Measurements from ENCODE around the gene TRDN.
"Not testable (repeated sequence)": the region's sequence is repeated elsewhere in the genome, so short reads cannot be mapped to it uniquely, and the experiment has no call there.

Gene TRDN

DNA sequence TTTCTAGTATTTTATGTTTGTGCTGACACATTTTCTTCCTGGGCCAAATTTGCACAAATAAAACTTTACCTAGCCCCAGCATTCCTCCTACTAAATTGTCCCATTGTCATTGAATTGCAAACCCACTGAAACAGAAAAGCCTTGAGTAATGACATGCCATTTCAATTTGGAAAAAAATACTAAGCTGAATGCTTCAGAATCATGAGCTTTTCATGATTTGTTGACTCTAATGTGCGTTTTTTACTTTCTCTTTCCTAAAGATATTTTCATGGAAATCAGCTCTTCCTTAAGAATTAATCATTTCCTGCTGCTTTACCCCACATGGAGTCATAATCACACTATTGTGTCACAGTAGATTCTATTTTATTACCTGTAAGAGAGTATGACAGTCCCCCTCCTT, 47.4 kb downstream of the TRDN start:
- TF ChIP-seq, protein P1, sequence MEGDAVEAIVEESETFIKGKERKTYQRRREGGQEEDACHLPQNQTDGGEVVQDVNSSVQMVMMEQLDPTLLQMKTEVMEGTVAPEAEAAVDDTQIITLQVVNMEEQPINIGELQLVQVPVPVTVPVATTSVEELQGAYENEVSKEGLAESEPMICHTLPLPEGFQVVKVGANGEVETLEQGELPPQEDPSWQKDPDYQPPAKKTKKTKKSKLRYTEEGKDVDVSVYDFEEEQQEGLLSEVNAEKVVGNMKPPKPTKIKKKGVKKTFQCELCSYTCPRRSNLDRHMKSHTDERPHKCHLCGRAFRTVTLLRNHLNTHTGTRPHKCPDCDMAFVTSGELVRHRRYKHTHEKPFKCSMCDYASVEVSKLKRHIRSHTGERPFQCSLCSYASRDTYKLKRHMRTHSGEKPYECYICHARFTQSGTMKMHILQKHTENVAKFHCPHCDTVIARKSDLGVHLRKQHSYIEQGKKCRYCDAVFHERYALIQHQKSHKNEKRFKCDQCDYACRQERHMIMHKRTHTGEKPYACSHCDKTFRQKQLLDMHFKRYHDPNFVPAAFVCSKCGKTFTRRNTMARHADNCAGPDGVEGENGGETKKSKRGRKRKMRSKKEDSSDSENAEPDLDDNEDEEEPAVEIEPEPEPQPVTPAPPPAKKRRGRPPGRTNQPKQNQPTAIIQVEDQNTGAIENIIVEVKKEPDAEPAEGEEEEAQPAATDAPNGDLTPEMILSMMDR (IDR thresholded peaks at IDR 0.05; ENCODE audit: insufficient read depth, low read depth, low read length, missing control alignments): no peak
- no peak for DNase-seq (ENCODE audit: low read depth)
- H3K4me3 ChIP-seq (ENCODE audit: low read length): no peak overlapping the region

DNA sequence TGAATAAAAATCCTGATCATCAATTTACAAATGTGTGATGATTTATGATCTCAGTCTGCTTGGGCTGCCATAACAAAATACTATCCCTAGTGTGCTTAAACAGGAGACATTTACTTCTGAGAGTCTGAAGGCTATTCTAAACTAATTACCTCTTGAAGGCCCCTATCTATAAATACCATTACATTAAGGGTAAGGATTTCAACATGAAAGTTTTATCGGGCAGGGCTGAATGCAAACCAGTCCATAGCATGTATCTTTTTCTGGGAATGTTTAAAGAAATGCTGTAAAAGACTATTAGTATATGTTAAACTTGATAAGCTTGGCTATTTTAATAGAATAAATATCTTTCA, 48.2 kb downstream of the TRDN start:
- no peak overlapping the region for H3K4me3 ChIP-seq (ENCODE audit: low read length)
- TF ChIP-seq, protein P1 (IDR thresholded peaks at IDR 0.05; ENCODE audit: insufficient read depth, low read depth, low read length, missing control alignments): no peak
- no peak for DNase-seq (ENCODE audit: low read depth)

DNA sequence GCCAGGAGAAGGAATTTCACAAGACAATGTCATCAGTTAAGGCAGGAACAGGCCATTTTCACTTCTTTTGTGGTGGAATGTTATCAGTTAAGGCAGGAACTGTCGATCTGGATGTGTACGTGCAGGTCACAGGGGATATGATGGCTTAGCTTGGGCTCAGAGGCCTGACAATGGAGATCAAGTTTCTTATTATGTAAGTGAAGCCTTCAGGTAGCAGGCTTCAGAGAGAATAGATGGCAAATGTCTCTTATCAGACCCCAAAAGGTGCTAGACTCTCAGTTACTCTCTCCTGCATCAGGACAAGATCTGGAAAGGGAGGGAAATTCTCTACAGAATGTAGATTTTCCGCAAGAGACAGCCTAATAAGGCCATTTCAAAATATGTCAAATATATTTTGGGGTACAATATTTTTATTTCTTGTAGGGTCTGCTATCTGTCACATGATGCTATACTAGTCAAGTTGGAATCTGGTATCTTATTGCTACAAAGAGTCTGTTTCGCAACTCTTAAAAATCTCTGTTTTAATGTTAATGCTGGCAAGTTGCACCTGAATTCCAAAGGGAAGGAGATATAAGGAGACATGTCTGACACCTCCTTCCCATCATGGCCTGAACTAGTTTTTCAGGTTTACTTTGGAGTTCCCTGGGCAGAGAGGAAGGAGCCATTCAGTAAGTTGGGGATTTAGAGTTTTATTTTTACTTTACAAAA, 48.8 kb downstream of the TRDN start:
- TF ChIP-seq, protein P1 (IDR thresholded peaks at IDR 0.05; ENCODE audit: insufficient read depth, low read depth, low read length, missing control alignments): no peak
- H3K4me3 ChIP-seq (ENCODE audit: low read length): no peak overlapping the region
- DNase-seq (ENCODE audit: low read depth): peak; percentile 34

DNA sequence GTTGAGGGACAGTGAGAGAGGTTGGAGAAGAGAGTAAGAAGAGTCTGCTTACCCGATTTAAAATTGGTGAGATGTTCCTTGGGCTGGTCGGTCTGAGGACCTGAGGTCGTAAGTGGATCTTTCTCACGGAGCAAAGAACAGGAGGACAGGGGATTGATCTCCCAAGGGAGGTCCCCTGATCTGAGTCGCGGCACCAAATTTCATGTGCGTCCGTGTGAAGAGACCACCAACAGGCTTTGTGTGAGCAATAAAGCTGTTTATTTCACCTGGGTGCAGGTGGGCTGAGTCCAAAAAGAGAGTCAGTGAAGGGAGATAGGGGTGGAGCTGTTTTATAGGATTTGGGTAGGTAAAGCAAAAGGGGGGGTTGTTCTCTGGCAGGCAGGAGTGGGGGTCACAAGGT, 49.3 kb downstream of the TRDN start:
- DNase-seq (ENCODE audit: low read depth); H3K4me3 ChIP-seq (ENCODE audit: low read length): not testable (repeated sequence)

DNA sequence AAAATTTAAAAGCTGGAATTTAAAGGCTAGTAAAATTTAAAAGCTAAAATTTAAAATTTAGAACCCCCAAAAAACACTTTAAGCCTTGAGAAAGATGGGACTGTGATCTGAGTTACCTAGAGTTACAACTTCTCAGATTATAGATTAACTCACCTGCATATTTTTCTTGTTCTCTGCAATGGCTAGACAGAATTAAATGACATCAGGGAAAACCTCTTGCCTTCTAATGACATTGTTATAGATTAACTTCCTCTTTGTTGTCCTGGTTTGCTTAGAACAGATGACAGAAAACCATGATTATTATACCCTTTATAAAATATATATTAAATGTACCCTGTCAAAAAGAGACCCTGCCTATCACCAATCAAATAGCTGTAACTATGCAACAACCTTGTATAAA, 56.4 kb downstream of the TRDN start:
- no peak overlapping the region for H3K4me3 ChIP-seq (ENCODE audit: low read length)
- no peak for DNase-seq (ENCODE audit: low read depth)
- TF ChIP-seq, protein P1 (IDR thresholded peaks at IDR 0.05; ENCODE audit: insufficient read depth, low read depth, low read length, missing control alignments): no peak

DNA sequence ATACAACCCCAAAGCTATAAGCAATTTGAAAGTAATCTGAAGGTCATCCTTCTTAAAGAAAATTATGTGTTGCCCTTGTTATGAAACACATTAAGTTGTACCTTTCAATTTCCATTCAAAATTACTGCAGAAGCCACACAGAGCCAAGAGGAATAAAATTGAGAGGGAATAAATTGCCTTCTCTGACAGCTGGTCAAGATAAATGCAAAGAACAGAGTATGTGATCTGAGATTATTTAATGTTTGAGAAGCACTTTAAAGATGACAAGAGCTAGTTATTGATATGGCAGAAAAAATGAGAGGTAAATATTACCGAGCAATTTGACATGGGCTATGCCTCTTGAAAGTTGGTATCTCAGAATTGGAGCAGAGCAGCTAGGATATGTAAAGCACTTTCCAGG, 61.6 kb downstream of the TRDN start:
- DNase-seq (ENCODE audit: low read depth): no peak
- no peak overlapping the region for H3K4me3 ChIP-seq (ENCODE audit: low read length)
- TF ChIP-seq, protein P1 (IDR thresholded peaks at IDR 0.05; ENCODE audit: insufficient read depth, low read depth, low read length, missing control alignments): no peak

DNA sequence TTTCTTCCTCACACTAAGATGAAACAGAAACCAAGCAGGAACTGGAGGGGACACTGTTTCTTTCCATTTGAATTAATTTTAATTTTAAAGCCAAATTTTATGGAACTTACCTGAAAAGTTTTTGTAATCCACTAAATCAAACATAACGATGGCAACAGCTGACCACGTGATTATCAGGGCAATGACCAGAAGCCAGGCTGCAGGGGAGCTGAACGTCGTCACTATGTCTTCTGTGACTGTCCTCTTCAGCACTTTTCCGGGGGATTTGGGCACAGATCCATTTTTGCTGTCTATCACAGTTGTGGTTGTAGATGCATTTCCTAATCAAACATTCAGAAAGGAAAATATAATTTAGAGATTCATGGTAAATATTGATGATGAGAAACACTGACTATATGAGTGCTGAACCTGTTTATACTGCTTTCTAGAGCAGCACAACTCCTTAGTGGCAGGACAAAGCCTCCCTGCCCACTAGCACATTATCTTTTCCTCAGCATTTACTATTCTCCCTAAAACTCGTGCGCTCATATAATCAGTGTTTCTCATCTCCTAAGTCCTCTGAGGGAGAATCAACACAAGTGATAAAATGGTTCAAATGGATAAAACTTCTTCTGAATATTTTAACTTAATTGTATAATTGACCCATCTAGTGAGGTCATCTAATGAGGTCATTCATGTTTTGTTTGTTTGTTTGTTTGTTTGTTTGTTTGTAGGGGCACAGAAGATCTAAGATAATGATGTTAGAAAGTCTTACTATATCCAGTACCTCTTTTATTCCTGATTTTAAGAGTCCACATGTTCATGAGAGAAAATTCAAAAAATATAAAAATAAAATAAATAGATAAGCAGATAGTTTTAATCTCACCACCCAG, 65.7 kb downstream of the TRDN start:
- H3K4me3 ChIP-seq (ENCODE audit: low read length): no peak overlapping the region
- DNase-seq (ENCODE audit: low read depth): no peak
- TF ChIP-seq, protein P1 (IDR thresholded peaks at IDR 0.05; ENCODE audit: insufficient read depth, low read depth, low read length, missing control alignments): no peak
